KMS-11 (cell line): ENCODE data around the gene IL1RN.

ENCODE experiments used
- H2AFZ ChIP-seq: fragments of 200-600 bp; sonication (generic); 2 replicates; pipeline ENCODE4 v1.6.1; 2016; ENCODE audit warnings: antibody characterized with exemption, mixed run types, low read depth
- H3K27ac ChIP-seq: fragments of 200-600 bp; sonication (generic); 2 replicates; pipeline ENCODE4 v1.6.1; 2016; ENCODE audit warnings: mild to moderate bottlenecking, mixed run types
- H3K27me3 ChIP-seq: fragments of 200-600 bp; sonication (generic); 2 replicates; pipeline ENCODE4 v1.6.1; 2017; ENCODE audit warnings: mild to moderate bottlenecking, low read depth, mixed run types, moderate library complexity; ENCODE audit not compliant: insufficient read depth
- H3K36me3 ChIP-seq: fragments of 200-600 bp; sonication (generic); 2 replicates; pipeline ENCODE4 v1.6.1; 2017; ENCODE audit warnings: mild to moderate bottlenecking, mixed run types; ENCODE audit not compliant: insufficient read depth
- H3K4me1 ChIP-seq: fragments of 200-600 bp; sonication (generic); 2 replicates; pipeline ENCODE4 v1.6.1; 2016; ENCODE audit warnings: mild to moderate bottlenecking, low read depth, mixed run types; ENCODE audit not compliant: poor library complexity, severe bottlenecking
- H3K4me2 ChIP-seq: fragments of 200-600 bp; sonication (generic); 2 replicates; pipeline ENCODE4 v1.7.0; 2016; ENCODE audit warnings: mild to moderate bottlenecking, mixed run types
- H3K4me3 ChIP-seq: fragments of 200-600 bp; sonication (generic); IDR thresholded peaks from 2 replicates; pipeline ENCODE4 v1.6.1; 2017; ENCODE audit warnings: low read depth, low read length, mixed read lengths; ENCODE audit not compliant: insufficient read depth
- H3K79me2 ChIP-seq: fragments of 200-600 bp; sonication (generic); 2 replicates; pipeline ENCODE4 v1.6.1; 2016; ENCODE audit warnings: low read depth, mixed run types; ENCODE audit not compliant: insufficient read depth
- H3K9ac ChIP-seq: fragments of 200-600 bp; sonication (generic); 2 replicates; pipeline ENCODE4 v1.6.1; 2016; ENCODE audit warnings: mild to moderate bottlenecking, mixed run types
- H4K20me1 ChIP-seq: fragments of 200-600 bp; sonication (generic); 2 replicates; pipeline ENCODE4 v1.6.1; 2016; ENCODE audit warnings: mild to moderate bottlenecking, mixed run types; ENCODE audit not compliant: insufficient read depth
- TF ChIP-seq, protein P1 (sequence below): fragments of 200-600 bp; sonication (generic); conservative IDR thresholded peaks from 2 replicates; pipeline ENCODE4 v1.6.1; 2017; ENCODE audit warnings: low read depth, mild to moderate bottlenecking, antibody characterized with exemption, low read length, moderate library complexity, mixed read lengths

The IL1RN gene

DNA sequence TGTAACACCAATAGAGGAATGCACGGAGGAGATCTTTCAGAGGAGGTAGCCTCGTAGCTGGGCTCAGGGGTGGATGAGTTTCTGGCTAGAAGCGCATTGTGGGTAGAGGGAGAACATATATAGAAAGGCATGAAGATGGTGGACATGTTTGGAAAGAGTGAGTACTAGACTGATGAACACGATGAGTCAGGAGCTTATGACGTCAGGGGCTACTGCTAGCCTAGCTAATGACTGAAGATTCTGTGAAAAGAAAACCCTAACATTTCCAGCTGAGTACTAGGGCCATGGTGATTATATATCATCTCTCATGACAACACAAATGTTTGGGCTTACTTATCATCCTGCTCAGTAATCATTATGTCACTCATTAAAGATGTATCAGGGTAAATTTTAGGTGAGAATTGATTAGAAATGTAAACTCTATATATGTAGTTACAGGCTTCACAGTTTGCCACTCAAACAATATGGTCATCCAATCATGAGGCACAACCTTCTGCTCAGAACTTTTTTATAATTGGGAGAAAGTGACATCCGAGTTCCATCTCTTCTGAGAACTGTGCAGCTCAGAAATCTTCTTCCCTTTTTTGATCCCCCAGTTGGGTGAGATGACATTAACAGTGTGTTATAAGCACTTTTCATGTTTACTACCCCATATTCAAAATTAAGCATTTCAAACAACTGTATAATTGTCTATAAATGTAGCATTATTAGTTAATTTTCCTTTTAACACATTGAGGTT is 22.2 kb upstream of the IL1RN start:
- Histone ChIP-seq H3K4me3 (no peak overlapping the region), H3K27ac (no peak overlapping the region), H3K36me3 (no peaks in the 10 kb centered on the region), H3K4me1 (no peaks in the 10 kb centered on the region), H3K79me2 (no peaks in the 10 kb centered on the region), H4K20me1 (no peaks in the 10 kb centered on the region), H3K27me3 (no peaks in the 10 kb centered on the region), H3K4me2 (no peak overlapping the region), H2AFZ (no peak overlapping the region), H3K9ac (no peak overlapping the region)
- TF ChIP-seq, protein P1, sequence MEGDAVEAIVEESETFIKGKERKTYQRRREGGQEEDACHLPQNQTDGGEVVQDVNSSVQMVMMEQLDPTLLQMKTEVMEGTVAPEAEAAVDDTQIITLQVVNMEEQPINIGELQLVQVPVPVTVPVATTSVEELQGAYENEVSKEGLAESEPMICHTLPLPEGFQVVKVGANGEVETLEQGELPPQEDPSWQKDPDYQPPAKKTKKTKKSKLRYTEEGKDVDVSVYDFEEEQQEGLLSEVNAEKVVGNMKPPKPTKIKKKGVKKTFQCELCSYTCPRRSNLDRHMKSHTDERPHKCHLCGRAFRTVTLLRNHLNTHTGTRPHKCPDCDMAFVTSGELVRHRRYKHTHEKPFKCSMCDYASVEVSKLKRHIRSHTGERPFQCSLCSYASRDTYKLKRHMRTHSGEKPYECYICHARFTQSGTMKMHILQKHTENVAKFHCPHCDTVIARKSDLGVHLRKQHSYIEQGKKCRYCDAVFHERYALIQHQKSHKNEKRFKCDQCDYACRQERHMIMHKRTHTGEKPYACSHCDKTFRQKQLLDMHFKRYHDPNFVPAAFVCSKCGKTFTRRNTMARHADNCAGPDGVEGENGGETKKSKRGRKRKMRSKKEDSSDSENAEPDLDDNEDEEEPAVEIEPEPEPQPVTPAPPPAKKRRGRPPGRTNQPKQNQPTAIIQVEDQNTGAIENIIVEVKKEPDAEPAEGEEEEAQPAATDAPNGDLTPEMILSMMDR, result no peak

DNA sequence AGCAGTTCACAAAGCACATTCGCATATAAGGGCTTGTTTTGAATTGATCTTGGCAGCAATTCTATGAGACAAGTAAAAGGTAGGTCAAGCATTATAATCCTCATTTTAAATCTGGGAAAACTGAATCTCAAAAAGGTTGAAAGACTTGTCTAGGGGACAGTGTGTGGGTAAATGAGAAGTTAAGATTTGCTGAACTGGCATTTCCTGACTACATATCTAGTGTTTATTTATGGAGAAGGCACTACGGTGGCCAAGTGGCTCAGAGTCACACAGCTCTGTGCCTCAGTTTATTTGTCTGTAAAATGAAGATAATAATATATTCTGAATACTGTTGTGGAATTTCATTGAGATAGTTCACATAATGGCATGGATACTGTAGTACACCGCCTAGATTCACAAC is 16.3 kb upstream of the IL1RN start:
- Histone ChIP-seq H3K79me2 (no peaks in the 10 kb centered on the region), H4K20me1 (no peaks in the 10 kb centered on the region), H2AFZ (no peak overlapping the region), H3K27me3 (no peaks in the 10 kb centered on the region), H3K4me3 (no peak overlapping the region), H3K36me3 (no peaks in the 10 kb centered on the region), H3K4me1 (no peaks in the 10 kb centered on the region), H3K9ac (no peak overlapping the region), H3K27ac (no peak overlapping the region), H3K4me2 (no peak overlapping the region)
- TF ChIP-seq, protein P1, result no peak

DNA sequence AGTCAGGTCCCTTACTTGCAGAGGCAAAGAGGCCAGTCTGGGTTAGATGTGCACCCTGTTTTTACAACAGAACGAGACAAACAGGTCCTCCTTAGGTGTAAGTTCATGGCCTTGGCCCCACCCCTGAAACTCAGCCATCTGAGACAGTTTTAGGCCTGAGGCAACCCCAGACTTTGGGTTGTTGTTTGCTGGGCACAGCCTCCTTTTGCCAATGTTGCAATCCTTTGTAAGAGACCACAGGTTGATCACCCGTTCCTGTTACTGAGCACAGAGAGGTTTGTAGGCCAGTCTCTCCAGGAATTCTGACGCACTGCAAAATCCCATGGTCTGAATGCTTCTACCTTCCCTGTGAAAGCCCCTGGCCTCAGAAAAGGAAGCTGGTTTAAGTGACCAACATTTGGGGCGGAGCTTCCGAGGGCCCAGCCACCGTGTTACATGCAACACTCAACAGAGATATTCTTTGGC is 15.5 kb upstream of the IL1RN start:
- Histone ChIP-seq H2AFZ (no peak overlapping the region), H3K4me2 (no peak overlapping the region)

DNA sequence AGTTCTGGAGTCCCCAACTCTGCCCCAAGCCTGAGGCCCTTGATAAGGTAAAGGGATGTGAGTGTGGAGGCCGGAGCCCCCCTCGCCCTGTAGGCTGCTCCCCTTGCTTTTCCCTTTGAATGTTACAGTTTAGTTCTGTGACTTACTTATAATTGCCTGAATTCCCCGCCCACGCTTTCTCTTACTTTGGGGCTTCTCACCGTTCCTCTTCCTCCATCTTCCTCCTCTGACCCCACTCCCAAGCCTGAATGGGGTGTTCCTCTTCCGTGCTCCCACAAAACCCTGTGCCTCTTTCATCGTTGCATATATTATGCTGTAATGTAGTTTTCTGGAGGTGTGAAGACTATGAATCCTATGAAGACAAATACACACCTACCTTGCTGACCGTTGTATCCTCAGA is 15.0 kb upstream of the IL1RN start:
- no peaks in the 10 kb centered on the region for H3K4me1 ChIP-seq
- no peak overlapping the region for H2AFZ ChIP-seq
- no peak overlapping the region for H3K4me2 ChIP-seq

More for the DNA sequence above, 15.5 kb upstream of the IL1RN start:
- Histone ChIP-seq H3K79me2 (no peaks in the 10 kb centered on the region), H3K27ac (no peak overlapping the region), H3K27me3 (no peaks in the 10 kb centered on the region), H4K20me1 (no peaks in the 10 kb centered on the region), H3K36me3 (no peaks in the 10 kb centered on the region), H3K4me1 (no peaks in the 10 kb centered on the region), H3K9ac (no peak overlapping the region), H3K4me3 (no peak overlapping the region)
- TF ChIP-seq, protein P1, result no peak

More for the DNA sequence above, 15.0 kb upstream of the IL1RN start:
- Histone ChIP-seq H3K36me3 (no peaks in the 10 kb centered on the region), H3K9ac (no peak overlapping the region), H3K27me3 (no peaks in the 10 kb centered on the region), H4K20me1 (no peaks in the 10 kb centered on the region), H3K79me2 (no peaks in the 10 kb centered on the region), H3K27ac (no peak overlapping the region), H3K4me3 (no peak overlapping the region)
- TF ChIP-seq, protein P1, result no peak
